Stomach (tissue), 9 donors: ENCODE results near the gene PPP2R5C. TPM values are rescaled to one million over a fixed set of nuclear protein-coding genes. Genes with fewer than 3 reads are reported as not detected.

Experiments used
- DNase-seq, 2 donors: peaks; one replicate each; pipeline versions ENCODE4 v3.0.0 to v3.0.0-alpha.2; 2013 to 2019
- H3K27ac ChIP-seq, 5 donors: fragments of 200-600 bp in 4 of 5; sonication (generic) in 4 of 5; one replicate each; pipeline ENCODE4 v1.5.1; 2013 to 2019; ENCODE audit warnings: mild to moderate bottlenecking in 1 of 5, moderate library complexity in 1 of 5
- H3K27me3 ChIP-seq, 3 donors: fragments of 200-600 bp; sonication (generic); one replicate each; pipeline ENCODE4 v1.5.1; 2017 to 2019; ENCODE audit warnings: mixed run types in 1 of 3
- H3K36me3 ChIP-seq, 4 donors: fragments of 200-600 bp; sonication (generic); 1 replicate in 3 of 4; 2 replicates in 1 of 4; pipeline ENCODE4 v1.5.1; 2016 to 2019
- H3K4me1 ChIP-seq, 4 donors: fragments of 200-600 bp; sonication (generic); one replicate each; pipeline ENCODE4 v1.5.1; 2016 to 2019
- H3K4me3 ChIP-seq, 4 donors: fragments of 200-600 bp; sonication (generic) in 3 of 4; one replicate each; pipeline ENCODE4 v1.5.1; 2016 to 2019; ENCODE audit warnings: mild to moderate bottlenecking in 1 of 4
- H3K9me3 ChIP-seq, 4 donors: fragments of 200-600 bp; sonication (generic); one replicate each; pipeline ENCODE4 v1.5.1; 2016 to 2019
- CTCF ChIP-seq, 7 experiments: fragments of 450-650 bp in 4 of 7; fragments of 200-600 bp in 3 of 7; sonication (generic) in 3 of 7; IDR thresholded peaks; one replicate each; pipeline ENCODE4 v1.5.1; 2016 to 2019; ENCODE audit warnings: antibody characterized with exemption in 7 of 7, control low read depth in 2 of 7, mild to moderate bottlenecking in 1 of 7
- EP300 ChIP-seq: sonication (generic); formaldehyde crosslinking; IDR thresholded peaks from one replicate; pipeline ENCODE4 v1.6.1; 2017; ENCODE audit warnings: antibody characterized with exemption
- POLR2A ChIP-seq, 4 donors: fragments of 450-650 bp; IDR thresholded peaks; one replicate each; pipeline ENCODE4 v1.6.1; 2016; ENCODE audit warnings: antibody characterized with exemption in 4 of 4, control low read depth in 2 of 4, mild to moderate bottlenecking in 1 of 4, moderate library complexity in 1 of 4
- POLR2AphosphoS5 ChIP-seq, 3 donors: sonication (generic); formaldehyde crosslinking; IDR thresholded peaks; one replicate each; pipeline ENCODE4 v1.6.1; 2016; ENCODE audit warnings: antibody characterized with exemption in 3 of 3
- WGBS, 5 donors: extraction: QIAGEN DNeasy Blood & Tissue Kit in 3 of 5; methylation state at CpG; one replicate each; pipeline versions ENCODE4 v1.1.5 to v1.1.7; 2013 to 2018; 5-methylcytosine and 5-hydroxymethylcytosine counted together
- intact Hi-C: fragments of 100-400 bp; cut with DNase I; formaldehyde crosslinking; loops from one replicate; pipeline ENCODE4 v1.15.1; 2023; ENCODE audit warnings: low total_unique reads
- polyA plus RNA-seq, 3 donors: library from polyadenylated mRNA; stranded (reverse); fragments of 200-250 nt; gene quantifications; one replicate each; pipeline ENCODE4 v1.2.3, GENCODE V29; 2013
- total RNA-seq, 5 donors: library from RNA; depleted of rRNA; stranded (reverse); fragments of >200 nt; gene quantifications; one replicate each; pipeline versions ENCODE4 v1.1.0 to v1.2.3, GENCODE V29; 2014 to 2016
- donor health status: healthy with polysubstance abuse.
- donor health status: Bipolar disorder and iron deficiency.
- donor health status: healthy.

The PPP2R5C gene
- total and polyA plus RNA-seq, 8 donors = 19.7 to 175 (median 89.6) TPM

DNA sequence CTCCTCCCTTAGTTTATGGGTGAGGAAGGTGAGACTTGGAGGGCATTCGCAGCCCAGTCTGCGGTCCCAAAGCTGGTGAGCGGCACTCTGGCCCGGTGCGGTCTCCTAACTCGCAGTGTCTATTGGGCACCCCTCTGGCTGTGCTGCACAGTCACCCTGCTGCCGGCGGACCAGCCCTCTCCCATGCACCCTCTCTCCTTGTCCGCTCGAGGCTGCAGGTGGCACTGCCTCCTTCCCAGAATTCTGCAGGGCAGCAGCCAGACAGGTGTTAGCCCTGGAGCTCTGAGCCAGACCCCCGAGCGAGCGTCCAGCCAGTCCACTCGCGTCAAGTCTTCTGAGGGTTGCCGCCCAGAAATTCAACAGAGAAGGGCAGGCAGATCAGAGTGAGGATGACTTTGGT, 146.1 kb downstream of the PPP2R5C start:
- Histone ChIP-seq H3K27me3 (no peaks in the 10 kb centered on the region), H3K4me3 (no peak overlapping the region), H3K27ac (no peak overlapping the region), H3K36me3 (peaks cover 52 to 100% (median 99%) of the 10 kb centered on the region in 4 donors), H3K9me3 (no peaks in the 10 kb centered on the region), H3K4me1 (no peaks in the 10 kb centered on the region)
- intact Hi-C loops = no loop called here
- TF ChIP-seq EP300 = no peak
- no peak for TF ChIP-seq POLR2AphosphoS5 (IDR thresholded peaks at IDR 0.05)
- TF ChIP-seq POLR2A (IDR thresholded peaks at IDR 0.05) = no peak
- TF ChIP-seq CTCF (IDR thresholded peaks at IDR 0.05) = no peak
- 93 to 97% (median 95%) methylated on average over 16 of the region's 16 CpGs for WGBS, 5 donors
- no peak for DNase-seq

GRCh38 chr14:101908795-101909194, 147.3 kb downstream of the PPP2R5C start:
- Histone ChIP-seq H3K27ac (no peak overlapping the region), H3K27me3 (no peaks in the 10 kb centered on the region), H3K4me1 (no peaks in the 10 kb centered on the region), H3K4me3 (no peak overlapping the region), H3K9me3 (no peaks in the 10 kb centered on the region), H3K36me3 (peaks cover 40 to 100% (median 99%) of the 10 kb centered on the region in 4 donors)
- no peak for DNase-seq
- 80 to 97% (median 95%) methylated on average over 8 of the region's 8 CpGs for WGBS, 5 donors
- intact Hi-C loops = no loop called here
- no peak for TF ChIP-seq CTCF (IDR thresholded peaks at IDR 0.05)
- no peak for TF ChIP-seq EP300

GRCh38 chr14:101909371-101910096, 148.0 kb downstream of the PPP2R5C start:
- TF ChIP-seq POLR2AphosphoS5 (IDR thresholded peaks at IDR 0.05) = no peak
- TF ChIP-seq POLR2A (IDR thresholded peaks at IDR 0.05) = no peak
- no peak for TF ChIP-seq EP300
- no peak for TF ChIP-seq CTCF (IDR thresholded peaks at IDR 0.05)
- DNase-seq = no peak
- Histone ChIP-seq H3K36me3 (peaks cover 34 to 100% (median 99%) of the 10 kb centered on the region in 4 donors), H3K27me3 (no peaks in the 10 kb centered on the region), H3K9me3 (no peaks in the 10 kb centered on the region), H3K4me3 (no peak overlapping the region), H3K27ac (no peak overlapping the region), H3K4me1 (no peaks in the 10 kb centered on the region)
- WGBS, 5 donors = 95 to 97% (median 96%) methylated on average over 12 of the region's 12 CpGs
- intact Hi-C loops = no loop called here

DNA sequence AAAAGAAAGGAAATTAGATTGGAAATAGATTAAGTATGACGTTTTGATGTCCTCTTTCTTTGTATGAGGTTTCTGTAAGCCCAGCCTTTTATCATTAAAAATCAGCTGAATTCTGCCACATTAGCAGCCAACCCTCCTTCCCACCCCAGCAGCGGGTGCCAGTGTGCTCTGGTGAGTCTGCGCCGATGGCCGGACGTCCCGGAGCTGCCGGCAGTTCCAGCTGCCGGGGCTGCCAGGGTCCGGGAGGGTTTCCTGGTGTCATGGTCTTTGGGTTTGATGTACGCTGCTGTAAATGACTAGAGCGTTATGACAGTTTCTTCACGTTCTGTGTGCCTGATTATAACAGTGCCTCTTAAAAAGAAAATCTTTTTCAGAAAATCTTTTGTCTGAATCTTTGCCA, 151.3 kb downstream of the PPP2R5C start:
- no peaks in the 10 kb centered on the region for H3K4me1 ChIP-seq
- no peaks in the 10 kb centered on the region for H3K27me3 ChIP-seq
- H3K36me3 ChIP-seq = peaks cover 19 to 99% (median 94%) of the 10 kb centered on the region in 4 donors
- intact Hi-C loops = no loop called here
- TF ChIP-seq CTCF (IDR thresholded peaks at IDR 0.05) (no peak), POLR2AphosphoS5 (IDR thresholded peaks at IDR 0.05) (no peak), EP300 (no peak), POLR2A (IDR thresholded peaks at IDR 0.05) (no peak)
- H3K9me3 ChIP-seq = no peaks in the 10 kb centered on the region
- no peak overlapping the region for H3K27ac ChIP-seq
- H3K4me3 ChIP-seq = no peak overlapping the region
- DNase-seq = no peak
- WGBS, 5 donors = 93 to 94% (median 93%) methylated on average over 13 of the region's 13 CpGs
